ENCODE results near the gene MYOG.

The MYOG gene

GRCh38 chr1:203045821-203046594, 39.8 kb downstream of the MYOG start:
- no peak for DNase-seq

- no peak for DNase-seq
Observed at GRCh38 chr1:203045336-203045735, 40.5 kb downstream of the MYOG start.

- DNase-seq = no peak
Observed at GRCh38 chr1:203044546-203045250, 41.1 kb downstream of the MYOG start.

- no peak for DNase-seq
Observed at GRCh38 chr1:203043830-203044545, 41.8 kb downstream of the MYOG start.

- DNase-seq = no peak
Observed at GRCh38 chr1:203041351-203041932, 44.4 kb downstream of the MYOG start.

- DNase-seq = no peak
Observed at GRCh38 chr1:203040513-203041275, 45.1 kb downstream of the MYOG start.

- peak; percentile 42 for DNase-seq
Observed at GRCh38 chr1:203039609-203040512, 46.0 kb downstream of the MYOG start.

- DNase-seq = peak; percentile 75
Observed at GRCh38 chr1:203038891-203039608, 46.8 kb downstream of the MYOG start.

- DNase-seq = no peak
Observed at GRCh38 chr1:203038217-203038741, 47.5 kb downstream of the MYOG start.

GRCh38 chr1:203037509-203038190, 48.2 kb downstream of the MYOG start:
- no peak for DNase-seq

GRCh38 chr1:203036537-203036936, 49.3 kb downstream of the MYOG start:
- DNase-seq = no peak

GRCh38 chr1:203036135-203036534, 49.7 kb downstream of the MYOG start:
- DNase-seq = peak; percentile 37

GRCh38 chr1:203035111-203036000, 50.5 kb downstream of the MYOG start:
- DNase-seq = no peak

- DNase-seq = no peak
Observed at GRCh38 chr1:203034422-203035110, 51.2 kb downstream of the MYOG start.

GRCh38 chr1:203033917-203034316, 51.9 kb downstream of the MYOG start:
- no peak for DNase-seq

- DNase-seq = no peak
Observed at GRCh38 chr1:203033287-203033686, 52.5 kb downstream of the MYOG start.

All from OCI-M1 (cell line).